Measurements from ENCODE around the gene DLGAP4.

DLGAP4 gene

GRCh38 chr20:36274181-36274841 lies 31.8 kb upstream of the DLGAP4 start:
- no peaks in the 10 kb centered on the region for H3K36me3 ChIP-seq (ENCODE audit: control insufficient read depth, insufficient read depth, low read length)
- TF ChIP-seq CTCF (IDR thresholded peaks at IDR 0.05; ENCODE audit: insufficient read depth, low read length, poor library complexity, severe bottlenecking): no peak
- H3K4me3 ChIP-seq (replicated peaks; ENCODE audit: low read depth, low read length): no peak overlapping the region
- DNase-seq (ENCODE audit: extremely low read depth, insufficient read length): no peak
- peaks cover 1% of the 10 kb centered on the region; the same call in 1 of the 2 replicates for H3K27me3 ChIP-seq (replicated peaks; ENCODE audit: control insufficient read depth, insufficient read depth, low read length)

GRCh38 chr20:36275011-36275410 lies 31.1 kb upstream of the DLGAP4 start:
- no peak for TF ChIP-seq CTCF (IDR thresholded peaks at IDR 0.05; ENCODE audit: insufficient read depth, low read length, poor library complexity, severe bottlenecking)
- H3K27me3 ChIP-seq (replicated peaks; ENCODE audit: control insufficient read depth, insufficient read depth, low read length): peaks cover 1% of the 10 kb centered on the region; the same call in 1 of the 2 replicates
- DNase-seq (ENCODE audit: extremely low read depth, insufficient read length): no peak
- no peak overlapping the region for H3K4me3 ChIP-seq (replicated peaks; ENCODE audit: low read depth, low read length)
- no peaks in the 10 kb centered on the region for H3K36me3 ChIP-seq (ENCODE audit: control insufficient read depth, insufficient read depth, low read length)

GRCh38 chr20:36275441-36276189 lies 30.5 kb upstream of the DLGAP4 start:
- H3K27me3 ChIP-seq (replicated peaks; ENCODE audit: control insufficient read depth, insufficient read depth, low read length): peaks cover 1% of the 10 kb centered on the region; the same call in 1 of the 2 replicates
- no peak for DNase-seq (ENCODE audit: extremely low read depth, insufficient read length)
- TF ChIP-seq CTCF (IDR thresholded peaks at IDR 0.05; ENCODE audit: insufficient read depth, low read length, poor library complexity, severe bottlenecking): no peak
- H3K36me3 ChIP-seq (ENCODE audit: control insufficient read depth, insufficient read depth, low read length): no peaks in the 10 kb centered on the region
- H3K4me3 ChIP-seq (replicated peaks; ENCODE audit: low read depth, low read length): no peak overlapping the region

DNA sequence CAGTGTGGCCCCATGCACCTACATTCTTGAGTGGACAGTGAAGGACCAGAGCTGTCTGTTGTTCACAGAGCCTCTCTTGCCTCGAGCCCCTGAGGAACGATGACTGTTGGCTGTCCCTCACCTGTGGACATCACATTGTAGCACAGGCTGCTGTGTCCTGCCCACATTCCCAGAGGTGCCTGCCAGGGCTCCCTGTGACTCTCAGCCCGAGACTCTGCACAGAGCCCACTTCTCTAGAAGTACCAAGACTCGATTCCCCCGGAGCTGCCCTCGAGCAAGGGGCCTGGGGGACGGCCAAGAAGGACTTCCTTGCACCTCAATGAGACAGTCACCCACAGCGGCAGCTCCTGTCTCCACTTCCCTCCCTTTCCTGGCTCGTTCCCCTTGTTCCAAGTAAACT lies 28.6 kb upstream of the DLGAP4 start:
- H3K27me3 ChIP-seq (replicated peaks; ENCODE audit: control insufficient read depth, insufficient read depth, low read length): peaks cover 1% of the 10 kb centered on the region; the same call in 1 of the 2 replicates
- H3K36me3 ChIP-seq (ENCODE audit: control insufficient read depth, insufficient read depth, low read length): no peaks in the 10 kb centered on the region
- TF ChIP-seq CTCF (IDR thresholded peaks at IDR 0.05; ENCODE audit: insufficient read depth, low read length, poor library complexity, severe bottlenecking): no peak
- H3K4me3 ChIP-seq (replicated peaks; ENCODE audit: low read depth, low read length): no peak overlapping the region
- no peak for DNase-seq (ENCODE audit: extremely low read depth, insufficient read length)

- no peak for TF ChIP-seq CTCF (IDR thresholded peaks at IDR 0.05; ENCODE audit: insufficient read depth, low read length, poor library complexity, severe bottlenecking)
- DNase-seq (ENCODE audit: extremely low read depth, insufficient read length): no peak
- Histone ChIP-seq H3K4me3 (replicated peaks; ENCODE audit: low read depth, low read length) (no peak overlapping the region), H3K27me3 (replicated peaks; ENCODE audit: control insufficient read depth, insufficient read depth, low read length) (peaks cover 1% of the 10 kb centered on the region; the same call in 1 of the 2 replicates), H3K36me3 (ENCODE audit: control insufficient read depth, insufficient read depth, low read length) (no peaks in the 10 kb centered on the region)
Observed at GRCh38 chr20:36279362-36279761, 26.8 kb upstream of the DLGAP4 start.
